AG04450 (cell line): ENCODE results near the gene PYGB. TPM values are rescaled to one million over a fixed set of nuclear protein-coding genes. Genes with fewer than 3 reads are reported as not detected.

Source experiments
- CTCF ChIA-PET: fragments of 300-600, 350-600 bp; formaldehyde crosslinking; extraction: SDS; loops from one replicate; lab custom pipeline; 2022; ENCODE audit warnings: antibody characterized with exemption, inconsistent platforms; lab: Charles Lee
- POLR2A ChIA-PET: fragments of 350-600 bp; formaldehyde crosslinking; extraction: SDS; loops from one replicate; lab custom pipeline; 2021; ENCODE audit warnings: antibody characterized with exemption, inconsistent platforms; lab: Yijun Ruan, JAX
- DNase-seq: peaks from one replicate; pipeline ENCODE4 v3.0.0-alpha.2; 2011; ENCODE audit warnings: low read depth, low spot score
- H3K27ac ChIP-seq: one replicate; pipeline ENCODE4 v1.5.1; 2012; ENCODE audit warnings: low read depth, low read length, control low read depth
- H3K27me3 ChIP-seq: one replicate; pipeline ENCODE4 v1.6.0; 2012; ENCODE audit warnings: low read length; ENCODE audit not compliant: control insufficient read depth, insufficient read depth
- H3K4me3 ChIP-seq: 2 replicates; pipeline ENCODE4 v1.5.1; 2011; ENCODE audit warnings: mild to moderate bottlenecking, low read depth, low read length, control low read depth
- H3K9me3 ChIP-seq: 2 replicates; pipeline ENCODE4 v1.5.1; 2012; ENCODE audit warnings: low read length; ENCODE audit not compliant: control insufficient read depth, insufficient read depth
- polyA plus RNA-seq: library from polyadenylated mRNA; depleted of rRNA; stranded (reverse); fragments of >200 nt; gene quantifications from 2 replicates; pipeline ENCODE4 v1.2.3, GENCODE V29; 2011
- TF ChIP-seq, protein P1 (sequence below): IDR thresholded peaks from 2 replicates; pipeline ENCODE4 v1.5.1; 2011; ENCODE audit warnings: low read depth, low read length, control low read depth, inconsistent platforms

Gene PYGB
- polyA plus RNA-seq, 1 experiment, result 43.2 TPM

DNA sequence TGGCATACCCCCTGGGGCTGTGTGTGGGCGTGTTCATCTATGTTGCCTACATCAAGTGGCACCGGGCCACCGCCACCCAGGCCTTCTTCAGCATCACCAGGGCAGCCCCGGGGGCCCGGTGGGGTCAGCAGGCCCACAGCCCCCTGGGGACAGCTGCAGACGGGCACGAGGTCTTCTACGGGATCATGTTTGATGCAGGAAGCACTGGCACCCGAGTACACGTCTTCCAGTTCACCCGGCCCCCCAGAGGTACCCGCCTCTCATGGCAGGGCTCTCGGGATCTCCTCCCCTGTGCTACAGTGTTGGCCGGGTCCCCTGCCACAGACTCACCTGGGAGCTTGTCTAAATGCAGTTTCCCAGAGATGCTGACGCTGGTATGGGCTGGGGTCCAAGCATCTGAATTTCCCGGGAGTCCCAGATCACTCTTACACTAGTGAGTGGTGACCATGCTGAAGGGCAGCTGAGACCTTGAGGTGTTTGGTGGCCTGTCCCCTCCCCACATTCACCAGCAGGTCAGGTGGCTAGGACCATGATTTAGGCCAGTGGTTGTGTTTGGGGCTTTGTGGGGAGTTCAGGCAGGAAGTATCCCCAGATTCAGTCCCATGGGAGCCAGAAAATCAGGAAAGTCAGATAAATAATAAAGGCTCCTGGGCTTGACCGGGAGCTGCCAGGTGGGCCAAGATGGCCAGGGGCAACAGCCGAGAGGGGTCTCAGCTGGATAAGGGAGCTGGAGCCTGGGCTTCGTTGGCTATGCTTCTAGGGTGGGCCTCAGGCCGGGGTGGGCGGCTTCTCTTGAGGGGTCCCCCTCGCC is 40.5 kb upstream of the PYGB start:
- Histone ChIP-seq H3K27ac (no peak overlapping the region), H3K4me3 (no peak overlapping the region), H3K27me3 (no peaks in the 10 kb centered on the region), H3K9me3 (no peaks in the 10 kb centered on the region; the same call in 1 of the 2 replicates)
- ChIA-PET POLR2A (no interaction called here), CTCF (no interaction called here)
- DNase-seq, result no peak
- TF ChIP-seq, protein P1, sequence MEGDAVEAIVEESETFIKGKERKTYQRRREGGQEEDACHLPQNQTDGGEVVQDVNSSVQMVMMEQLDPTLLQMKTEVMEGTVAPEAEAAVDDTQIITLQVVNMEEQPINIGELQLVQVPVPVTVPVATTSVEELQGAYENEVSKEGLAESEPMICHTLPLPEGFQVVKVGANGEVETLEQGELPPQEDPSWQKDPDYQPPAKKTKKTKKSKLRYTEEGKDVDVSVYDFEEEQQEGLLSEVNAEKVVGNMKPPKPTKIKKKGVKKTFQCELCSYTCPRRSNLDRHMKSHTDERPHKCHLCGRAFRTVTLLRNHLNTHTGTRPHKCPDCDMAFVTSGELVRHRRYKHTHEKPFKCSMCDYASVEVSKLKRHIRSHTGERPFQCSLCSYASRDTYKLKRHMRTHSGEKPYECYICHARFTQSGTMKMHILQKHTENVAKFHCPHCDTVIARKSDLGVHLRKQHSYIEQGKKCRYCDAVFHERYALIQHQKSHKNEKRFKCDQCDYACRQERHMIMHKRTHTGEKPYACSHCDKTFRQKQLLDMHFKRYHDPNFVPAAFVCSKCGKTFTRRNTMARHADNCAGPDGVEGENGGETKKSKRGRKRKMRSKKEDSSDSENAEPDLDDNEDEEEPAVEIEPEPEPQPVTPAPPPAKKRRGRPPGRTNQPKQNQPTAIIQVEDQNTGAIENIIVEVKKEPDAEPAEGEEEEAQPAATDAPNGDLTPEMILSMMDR, result no peak

DNA sequence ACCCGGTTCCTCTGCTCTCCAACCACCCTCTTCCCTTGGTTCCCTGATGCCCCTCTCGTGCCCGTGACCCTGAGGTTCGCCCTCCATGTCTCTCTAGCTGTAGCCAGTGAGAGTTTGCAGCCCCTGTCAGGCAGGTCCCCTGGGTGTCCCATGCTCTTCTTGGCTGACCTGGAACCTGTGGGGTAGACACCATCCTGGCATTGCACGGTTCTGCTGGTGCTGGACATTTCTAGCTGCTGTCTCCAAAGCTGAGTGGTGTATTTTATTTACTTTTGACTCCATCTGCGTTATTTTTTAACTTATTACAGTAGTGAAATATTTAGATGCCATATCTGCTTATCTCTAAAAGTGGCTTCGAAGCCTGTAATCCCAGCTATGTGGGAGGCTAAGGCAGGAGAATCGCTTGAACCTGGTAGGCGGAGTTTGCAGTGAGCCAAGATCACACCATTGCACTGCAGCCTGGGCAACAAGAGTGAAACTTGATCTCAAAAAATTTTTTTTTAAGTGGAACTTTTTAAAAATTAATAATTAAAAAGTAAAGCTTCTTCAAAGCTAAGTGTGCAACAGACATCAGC is 39.8 kb upstream of the PYGB start:
- TF ChIP-seq, protein P1, result no peak
- Histone ChIP-seq H3K27me3 (no peaks in the 10 kb centered on the region), H3K4me3 (no peak overlapping the region), H3K27ac (no peak overlapping the region), H3K9me3 (no peaks in the 10 kb centered on the region; the same call in 1 of the 2 replicates)
- ChIA-PET CTCF (interaction anchor here (1.2 kb wide), 1 partner anchor 214 kb away, joined by 4 read pairs; no protein-coding TSS in a partner anchor), POLR2A (no interaction called here)
- no peak for DNase-seq

DNA sequence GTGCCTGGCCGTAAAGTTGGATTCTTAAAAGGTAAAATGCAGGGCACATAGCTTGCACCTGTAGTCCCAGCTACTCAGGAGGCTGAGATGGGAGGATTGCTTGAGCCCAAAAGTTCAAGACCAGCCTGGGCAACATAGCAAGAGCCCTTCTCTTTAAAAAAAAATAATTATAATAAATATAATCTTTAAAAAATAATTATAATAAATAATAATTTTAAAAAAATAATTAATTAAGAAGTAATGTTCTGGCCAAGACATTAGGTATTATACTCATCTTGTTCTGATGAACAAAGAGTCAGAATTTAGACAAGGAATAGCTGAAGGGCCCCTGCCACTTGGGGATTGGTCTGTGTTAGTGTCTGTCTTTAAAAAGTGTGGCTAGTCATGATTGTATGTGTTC is 38.5 kb upstream of the PYGB start:
- DNase-seq, result no peak
- TF ChIP-seq, protein P1, result no peak
- H3K9me3 ChIP-seq, result no peaks in the 10 kb centered on the region; the same call in 1 of the 2 replicates
- no peak overlapping the region for H3K4me3 ChIP-seq
- CTCF ChIA-PET, result no interaction called here
- H3K27me3 ChIP-seq, result no peaks in the 10 kb centered on the region
- POLR2A ChIA-PET, result no interaction called here
- H3K27ac ChIP-seq, result no peak overlapping the region

DNA sequence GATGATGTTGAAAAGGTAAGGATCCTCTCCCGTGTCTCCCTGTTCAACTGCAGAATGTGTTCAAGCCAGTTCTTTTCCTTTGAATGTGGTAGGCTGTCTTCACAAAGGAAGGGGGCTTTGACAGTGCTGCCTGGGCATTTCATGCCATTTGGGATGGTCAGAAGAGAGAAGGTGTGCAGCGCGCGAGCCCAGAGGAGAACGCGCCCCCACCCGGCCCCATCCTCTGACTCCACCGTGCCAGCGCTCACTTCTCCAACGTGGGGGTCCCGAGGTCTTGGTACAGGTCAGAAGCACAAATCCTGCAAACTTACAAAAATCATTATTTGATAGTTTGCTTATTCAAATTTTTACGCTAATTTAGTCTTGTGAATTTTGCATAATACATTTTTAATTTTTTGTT is 38.0 kb upstream of the PYGB start:
- ChIA-PET CTCF (no interaction called here), POLR2A (no interaction called here)
- Histone ChIP-seq H3K27ac (no peak overlapping the region), H3K27me3 (no peaks in the 10 kb centered on the region), H3K9me3 (no peaks in the 10 kb centered on the region; the same call in 1 of the 2 replicates), H3K4me3 (no peak overlapping the region)
- no peak for DNase-seq
- TF ChIP-seq, protein P1, result no peak

DNA sequence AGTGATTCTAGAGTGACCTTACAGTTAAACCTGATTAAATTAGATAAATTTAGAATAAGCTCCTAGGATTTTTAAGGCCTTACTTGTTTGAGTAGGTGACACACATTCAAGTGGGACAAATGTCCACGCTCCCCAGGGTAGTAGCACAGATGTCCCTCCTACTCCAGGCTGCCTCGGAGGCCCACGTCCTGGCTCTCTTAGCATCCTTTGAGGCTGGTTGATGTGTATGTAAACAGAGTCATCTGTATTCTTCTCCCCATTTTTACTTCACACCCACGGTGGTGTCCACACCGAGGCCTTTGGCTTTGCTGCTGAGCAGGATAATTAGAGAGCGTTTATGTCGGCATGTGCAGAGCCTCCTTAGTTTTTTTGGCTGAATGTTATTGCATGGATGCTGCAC is 36.6 kb upstream of the PYGB start:
- no peak overlapping the region for H3K27ac ChIP-seq
- H3K9me3 ChIP-seq, result no peaks in the 10 kb centered on the region
- H3K4me3 ChIP-seq, result no peak overlapping the region
- H3K27me3 ChIP-seq, result no peaks in the 10 kb centered on the region
- CTCF ChIA-PET, result no interaction called here
- no peak for DNase-seq
- TF ChIP-seq, protein P1, result no peak
- POLR2A ChIA-PET, result no interaction called here
